Astrocyte (in vitro differentiated cells and primary cell): ENCODE measurements around the gene PTH1R.

Experiments
- CTCF ChIP-seq: IDR thresholded peaks from 2 replicates; pipeline ENCODE4 v1.5.1; 2011; ENCODE audit warnings: low read depth, mild to moderate bottlenecking, inconsistent platforms, low read length, moderate library complexity; ENCODE audit not compliant: insufficient read depth
- EZH2 ChIP-seq: IDR thresholded peaks from 2 replicates; pipeline ENCODE4 v1.6.1; 2012; ENCODE audit warnings: mild to moderate bottlenecking, low read length, inconsistent platforms; ENCODE audit not compliant: insufficient read depth

GRCh38 chr3:46850468-46850779 lies 27.1 kb upstream of the PTH1R start:
- no peak for TF ChIP-seq EZH2
- no peak for TF ChIP-seq CTCF
